ENCODE results near the gene FGD4. TPM values are rescaled to one million over a fixed set of nuclear protein-coding genes. Genes with fewer than 3 reads are reported as not detected.
A peak's percentile ranks its signal among the peaks of the same experiment; 100 is the strongest.
"Not testable (repeated sequence)": the region's sequence is repeated elsewhere in the genome, so short reads cannot be mapped to it uniquely, and the experiment has no call there.

The FGD4 gene
- total RNA-seq, 1 donor from 2014 or later = 54.6 TPM

GRCh38 chr12:32534698-32535097 is 135.3 kb downstream of the FGD4 start:
- intact Hi-C loops (cut with DNase I) = no loop called here
- no peak for DNase-seq (ENCODE audit: low spot score)
- ATAC-seq = no peak

GRCh38 chr12:32535288-32535999 is 136.1 kb downstream of the FGD4 start:
- ATAC-seq (peak; percentile 91), DNase-seq (ENCODE audit: low spot score) (peak; percentile 84)
- intact Hi-C loops (cut with DNase I) = no loop called here

GRCh38 chr12:32536000-32536345 is 136.6 kb downstream of the FGD4 start:
- DNase-seq (ENCODE audit: low spot score) (no peak), ATAC-seq (no peak)
- intact Hi-C loops (cut with DNase I) = no loop called here

- peak; percentile 72 for ATAC-seq
- no peak for DNase-seq (ENCODE audit: low spot score)
- intact Hi-C loops (cut with DNase I) = no loop called here
These were observed 142.5 kb downstream of the FGD4 start for GRCh38 chr12:32541754-32542374.

- ATAC-seq = no peak
- intact Hi-C loops (cut with DNase I) = no loop called here
- no peak for DNase-seq (ENCODE audit: low spot score)
These were observed 143.3 kb downstream of the FGD4 start for GRCh38 chr12:32542428-32543229.

GRCh38 chr12:32544893-32545292 is 145.5 kb downstream of the FGD4 start:
- DNase-seq (ENCODE audit: low spot score) = no peak
- ATAC-seq = no peak
- intact Hi-C loops (cut with DNase I) = no loop called here

- ATAC-seq = no peak
- intact Hi-C loops (cut with DNase I) = no loop called here
- DNase-seq (ENCODE audit: low spot score) = no peak
These were observed 146.1 kb downstream of the FGD4 start for GRCh38 chr12:32545413-32545980.

- intact Hi-C loops (cut with DNase I) = no loop called here
- DNase-seq (ENCODE audit: low spot score) = no peak
- no peak for ATAC-seq
These were observed 146.9 kb downstream of the FGD4 start for GRCh38 chr12:32546272-32546671.

- intact Hi-C loops (cut with DNase I) = no loop called here
- DNase-seq (ENCODE audit: low spot score) = peak; percentile 69
- ATAC-seq = peak; percentile 90
These were observed 149.4 kb downstream of the FGD4 start for GRCh38 chr12:32548691-32549281.

GRCh38 chr12:32549675-32550079 is 150.3 kb downstream of the FGD4 start:
- intact Hi-C loops (cut with DNase I) = no loop called here
- ATAC-seq (peak; percentile 60), DNase-seq (ENCODE audit: low spot score) (no peak)

GRCh38 chr12:32551058-32551457 is 151.7 kb downstream of the FGD4 start:
- intact Hi-C loops (cut with DNase I) = no loop called here
- ATAC-seq = no peak
- no peak for DNase-seq (ENCODE audit: low spot score)

GRCh38 chr12:32558903-32559302 is 159.5 kb downstream of the FGD4 start:
- DNase-seq (ENCODE audit: low spot score) (no peak), ATAC-seq (peak; percentile 74)
- intact Hi-C loops (cut with DNase I) = no loop called here

GRCh38 chr12:32559434-32559833 is 160.1 kb downstream of the FGD4 start:
- DNase-seq (ENCODE audit: low spot score) (no peak), ATAC-seq (no peak)
- intact Hi-C loops (cut with DNase I) = no loop called here

GRCh38 chr12:32560520-32560919 is 161.2 kb downstream of the FGD4 start:
- intact Hi-C loops (cut with DNase I) = no loop called here
- ATAC-seq (no peak), DNase-seq (ENCODE audit: low spot score) (no peak)

- DNase-seq (ENCODE audit: low spot score) = no peak
- intact Hi-C loops (cut with DNase I) = no loop called here
- peak; percentile 71 for ATAC-seq
These were observed 162.6 kb downstream of the FGD4 start for GRCh38 chr12:32561931-32562341.

GRCh38 chr12:32562413-32562812 is 163.1 kb downstream of the FGD4 start:
- intact Hi-C loops (cut with DNase I); DNase-seq (ENCODE audit: low spot score): not testable (repeated sequence)
- peak; percentile 14 for ATAC-seq

- no peak for ATAC-seq
These were observed 167.4 kb downstream of the FGD4 start for GRCh38 chr12:32566663-32567295.

GRCh38 chr12:32567296-32567674 is 167.9 kb downstream of the FGD4 start:
- intact Hi-C loops (cut with DNase I) = no loop called here
- peak; percentile 63 for ATAC-seq
- DNase-seq (ENCODE audit: low spot score) = no peak

More at GRCh38 chr12:32566663-32567295, 167.4 kb downstream of the FGD4 start:
- no peak for DNase-seq (ENCODE audit: low spot score)
- intact Hi-C loops (cut with DNase I) = no loop called here

GRCh38 chr12:32568228-32568627 is 168.9 kb downstream of the FGD4 start:
- no peak for DNase-seq (ENCODE audit: low spot score)
- intact Hi-C loops (cut with DNase I) = no loop called here
- ATAC-seq = peak; percentile 87

Data from sciatic nerve (tissue), 2 donors.